EL (cell line): ENCODE measurements around the gene GPR27.

Experiments
- DNase-seq: peaks from one replicate; pipeline ENCODE4 v3.0.0-alpha.2; 2016

The GPR27 gene

DNA sequence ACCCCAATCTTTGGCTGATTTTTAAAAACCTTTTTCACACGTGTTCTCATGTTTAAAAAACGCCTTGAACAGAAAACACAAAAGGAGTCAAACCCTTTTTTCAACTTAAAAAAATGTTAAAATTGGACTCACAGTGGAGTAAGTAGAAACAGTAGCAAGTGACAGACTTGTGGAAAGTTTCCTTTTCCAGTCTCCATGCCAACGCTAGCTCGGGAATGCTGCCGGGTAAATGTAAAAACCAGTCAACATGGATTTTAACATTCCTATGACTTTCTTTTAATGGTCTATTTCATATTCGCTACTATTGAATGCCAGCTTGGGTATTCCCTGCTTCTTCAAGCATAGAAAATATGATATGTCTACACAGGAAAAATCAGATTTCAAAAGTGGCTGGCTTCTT lies 32.9 kb downstream of the GPR27 start:
- no peak for DNase-seq

DNA sequence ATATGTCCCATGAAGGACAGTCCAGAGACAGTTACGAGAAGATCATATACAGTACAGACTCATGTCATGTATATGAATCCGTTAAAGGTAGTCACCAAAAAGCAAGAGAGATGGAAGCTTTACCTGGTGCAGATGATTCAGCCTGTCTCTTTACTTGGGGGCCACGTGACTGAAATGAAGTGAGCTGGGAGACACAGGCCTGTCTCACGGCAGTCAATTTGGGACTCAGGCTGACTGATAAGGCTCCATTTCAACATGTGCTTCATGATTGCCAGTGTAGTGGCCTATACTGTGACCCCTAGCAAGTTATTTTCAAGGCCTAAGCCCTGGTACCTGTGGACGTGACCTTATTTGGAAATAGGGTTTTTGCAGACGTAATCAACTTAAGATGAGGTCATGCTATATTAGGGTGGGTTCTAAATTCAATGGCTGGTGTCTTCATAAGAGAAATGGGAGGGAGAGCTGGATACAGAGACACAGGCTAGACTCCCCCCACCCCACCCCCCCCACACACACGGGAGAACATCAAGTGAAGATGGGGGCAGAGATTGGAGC lies 34.3 kb downstream of the GPR27 start:
- DNase-seq = no peak

DNA sequence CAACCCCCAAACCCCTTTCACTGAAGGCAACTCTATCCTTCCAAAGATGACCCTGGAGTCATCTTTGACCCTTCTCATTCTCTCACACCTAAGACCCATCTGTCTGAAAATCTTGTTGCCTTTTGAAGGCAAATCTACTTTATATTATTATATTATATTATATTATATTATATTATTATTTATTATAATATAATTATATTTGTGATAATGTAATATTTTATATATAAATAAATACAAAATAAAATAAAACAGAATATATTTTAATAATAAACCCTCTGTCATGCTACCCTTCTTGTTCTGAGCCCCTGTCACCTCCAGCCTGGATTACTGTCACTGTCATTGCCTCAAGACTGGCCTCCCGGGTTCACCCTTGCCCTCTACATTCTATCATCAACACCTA lies 36.3 kb downstream of the GPR27 start:
- no peak for DNase-seq

DNA sequence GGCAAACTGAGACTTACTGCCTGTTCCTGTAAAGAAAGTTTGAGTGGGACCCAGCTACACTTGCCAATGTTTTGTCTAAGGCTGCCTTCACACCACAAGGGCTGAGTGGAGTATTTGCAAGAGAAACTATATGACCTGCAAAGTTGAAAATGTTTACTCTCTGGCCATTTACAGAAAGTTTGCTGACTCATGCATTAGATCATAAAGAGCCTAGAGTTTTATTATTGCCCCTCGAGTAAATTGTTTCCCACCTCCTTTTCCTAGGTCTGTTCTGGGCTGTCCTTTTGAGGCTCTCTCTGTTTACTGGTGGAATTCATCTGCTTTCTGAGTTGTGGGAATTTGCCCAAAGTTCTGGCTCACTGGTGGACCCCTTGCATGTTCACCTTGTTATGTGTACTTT lies 38.0 kb downstream of the GPR27 start:
- no peak for DNase-seq

DNA sequence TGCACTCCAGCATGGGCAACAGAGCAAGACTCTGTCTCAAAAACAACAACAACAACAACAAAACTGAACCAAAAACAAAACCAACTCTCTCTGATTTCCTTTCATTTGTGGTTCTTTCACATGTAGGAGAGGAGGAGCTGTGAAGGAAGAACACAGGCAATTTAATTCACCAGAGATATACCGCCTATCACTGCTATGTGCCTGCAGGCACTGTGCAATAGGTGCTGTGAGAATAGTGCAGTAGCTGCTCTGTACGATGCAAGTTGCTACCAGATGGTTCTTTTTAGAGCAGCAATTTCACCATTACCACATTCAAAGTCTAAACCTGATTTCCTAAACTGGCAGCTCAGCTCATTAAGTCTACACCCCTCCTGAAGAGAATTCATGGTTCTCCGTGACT lies 42.6 kb downstream of the GPR27 start:
- DNase-seq = no peak

DNA sequence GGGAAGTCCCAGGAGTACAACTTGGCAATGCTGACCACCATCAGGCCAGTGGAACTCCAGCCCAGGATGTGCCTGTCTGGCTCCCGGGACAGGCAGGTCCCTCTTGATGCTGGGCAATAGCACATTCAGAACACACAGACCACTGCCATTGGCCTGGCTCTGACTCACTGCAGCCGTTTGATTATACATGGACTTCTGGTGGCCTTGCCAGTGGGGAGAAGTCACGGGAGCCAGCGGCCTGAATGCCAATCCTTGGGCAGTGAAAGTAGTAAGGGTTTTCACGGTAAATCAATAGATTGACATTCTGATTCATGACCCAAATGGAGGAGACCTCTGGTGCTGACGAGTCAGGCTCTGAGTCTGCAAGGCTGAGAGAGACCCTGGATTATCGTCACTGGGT lies 43.8 kb downstream of the GPR27 start:
- DNase-seq = no peak

DNA sequence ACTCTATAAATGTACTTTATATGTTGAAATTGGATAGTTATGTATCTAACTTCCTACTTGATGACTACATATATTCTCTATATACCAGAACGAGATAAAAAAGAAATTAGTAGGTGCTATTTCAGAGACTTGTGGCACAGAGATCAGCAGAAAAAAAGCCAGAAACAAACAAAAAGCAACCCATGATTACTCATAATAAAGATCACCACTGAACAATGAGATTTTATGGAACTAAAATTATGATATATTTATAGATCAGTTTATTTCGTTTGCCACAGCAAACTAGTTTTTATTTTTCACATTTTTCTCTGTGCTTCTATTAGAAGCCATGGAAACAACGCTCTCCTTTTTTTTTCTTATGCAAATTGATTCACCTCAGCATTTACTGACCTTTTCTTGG lies 46.4 kb downstream of the GPR27 start:
- no peak for DNase-seq

DNA sequence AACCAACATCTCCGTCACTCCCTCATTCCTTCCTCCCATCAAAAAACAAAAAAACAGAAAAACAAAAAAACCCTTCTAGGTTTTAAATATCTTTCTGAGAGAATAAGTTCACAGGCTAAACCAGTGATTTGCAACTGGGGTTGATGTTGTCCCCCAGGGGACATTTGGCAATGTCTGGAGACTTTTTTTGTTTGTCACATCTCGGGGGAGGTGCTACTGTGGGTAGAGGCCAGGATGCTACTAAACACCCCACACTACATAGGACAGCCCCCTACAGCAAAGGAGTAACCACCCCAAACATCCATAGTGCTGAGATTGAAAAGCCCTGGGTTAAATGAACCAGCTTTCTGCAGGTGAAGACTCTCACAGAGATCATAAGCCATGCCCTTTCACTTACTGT lies 48.3 kb downstream of the GPR27 start:
- DNase-seq = no peak

DNA sequence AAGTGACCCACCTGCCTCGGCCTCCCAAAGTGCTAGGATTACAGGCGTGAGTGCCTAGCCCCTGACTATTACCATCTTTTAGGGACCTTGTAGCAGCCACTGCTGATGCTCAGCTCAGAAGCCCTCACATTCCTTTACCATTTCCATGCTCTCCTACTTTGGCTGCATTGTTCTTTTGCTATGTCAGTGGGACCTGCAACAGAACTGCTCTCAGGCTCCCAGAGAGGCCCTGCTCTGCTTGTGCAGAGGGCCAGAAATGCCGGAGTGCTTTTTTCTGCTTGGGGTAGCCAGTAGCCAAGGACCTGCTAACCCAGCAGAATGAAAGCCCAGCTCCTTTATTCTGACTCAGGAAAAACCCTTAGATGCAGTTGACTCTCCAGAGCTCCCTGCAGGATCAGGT lies 49.6 kb downstream of the GPR27 start:
- no peak for DNase-seq

DNA sequence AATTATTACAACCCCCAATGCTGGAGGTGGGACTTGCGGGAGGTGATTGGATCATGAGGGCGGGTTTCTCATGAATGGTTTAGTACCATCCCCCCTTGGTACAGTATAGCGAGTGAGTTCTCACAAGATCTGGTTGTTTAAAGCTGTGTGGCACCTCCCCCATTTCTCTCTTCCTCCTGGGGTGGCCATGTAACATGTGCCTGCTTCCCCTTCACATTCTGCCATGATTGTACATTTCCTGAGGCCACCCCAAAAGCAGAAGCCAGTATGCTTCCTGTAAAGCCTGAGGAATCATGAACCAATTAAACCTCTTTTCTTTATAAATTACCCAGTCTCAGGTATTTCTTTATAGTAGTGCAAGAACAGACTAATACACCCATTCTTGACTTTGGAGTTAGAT lies 51.5 kb downstream of the GPR27 start:
- no peak for DNase-seq

DNA sequence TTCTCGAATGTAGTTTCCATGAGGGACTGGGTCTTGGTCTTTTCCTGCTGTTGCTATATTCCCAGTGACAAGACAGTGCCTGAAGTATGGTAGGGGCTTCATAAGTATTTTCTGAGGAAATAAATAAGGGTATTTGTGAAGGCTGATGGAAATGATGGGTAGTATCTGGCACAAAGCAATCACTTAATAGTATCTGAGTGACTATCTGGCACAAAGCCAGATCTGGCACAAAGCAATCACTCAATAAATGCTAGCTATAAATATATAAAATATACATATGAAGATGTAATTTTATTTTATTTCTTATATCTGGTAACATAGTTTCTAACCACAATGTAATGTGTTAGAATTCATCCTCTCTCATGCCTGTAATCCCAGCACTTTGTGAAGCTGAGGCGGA lies 52.0 kb downstream of the GPR27 start:
- DNase-seq = no peak
